C1 segment of cervical spinal cord (tissue), 14 donors: ENCODE results near the gene PALLD.

Source experiments
- DNase-seq, 14 donors: peaks; one replicate each; lab custom pipeline; 2025; lab: John Stamatoyannopoulos, UW

The PALLD gene

GRCh38 chr4:168621806-168622589 is 125.1 kb downstream of the PALLD start:
- peak in 1 of 14 donors; percentile 28 for DNase-seq

- DNase-seq, result no peak
Observed at GRCh38 chr4:168622600-168622999, 125.7 kb downstream of the PALLD start.

- no peak for DNase-seq
Observed at GRCh38 chr4:168623011-168623410, 126.2 kb downstream of the PALLD start.

- no peak for DNase-seq
Observed at GRCh38 chr4:168623484-168623883, 126.6 kb downstream of the PALLD start.

- DNase-seq, result no peak
Observed at GRCh38 chr4:168628251-168628650, 131.4 kb downstream of the PALLD start.

GRCh38 chr4:168629566-168629965 is 132.7 kb downstream of the PALLD start:
- DNase-seq, result no peak

GRCh38 chr4:168630445-168631187 is 133.8 kb downstream of the PALLD start:
- DNase-seq, result no peak

GRCh38 chr4:168631241-168632162 is 134.7 kb downstream of the PALLD start:
- DNase-seq, result peak in 5 of 14 donors; percentile 12 to 37 (median 14)

GRCh38 chr4:168632301-168632725 is 135.5 kb downstream of the PALLD start:
- no peak for DNase-seq

GRCh38 chr4:168633064-168633463 is 136.2 kb downstream of the PALLD start:
- DNase-seq, result no peak

- no peak for DNase-seq
Observed at GRCh38 chr4:168633496-168633895, 136.6 kb downstream of the PALLD start.

- no peak for DNase-seq
Observed at GRCh38 chr4:168634276-168634802, 137.5 kb downstream of the PALLD start.

- DNase-seq, result no peak
Observed at GRCh38 chr4:168636040-168636439, 139.2 kb downstream of the PALLD start.

GRCh38 chr4:168636506-168637196 is 139.8 kb downstream of the PALLD start:
- DNase-seq, result no peak

- DNase-seq, result no peak
Observed at GRCh38 chr4:168637872-168638756, 141.3 kb downstream of the PALLD start.

- no peak for DNase-seq
Observed at GRCh38 chr4:168639914-168640313, 143.1 kb downstream of the PALLD start.

GRCh38 chr4:168641811-168642140 is 144.9 kb downstream of the PALLD start:
- no peak for DNase-seq

- no peak for DNase-seq
Observed at GRCh38 chr4:168642591-168642990, 145.7 kb downstream of the PALLD start.

GRCh38 chr4:168643111-168643795 is 146.4 kb downstream of the PALLD start:
- DNase-seq, result no peak

GRCh38 chr4:168643796-168644159 is 146.9 kb downstream of the PALLD start:
- DNase-seq, result no peak
